ENCODE measurements around the gene GCK.

- no peak for TF ChIP-seq CTCF (IDR thresholded peaks at IDR 0.05)
- no peak for TF ChIP-seq POLR2A (IDR thresholded peaks at IDR 0.05)
Measured at GRCh38 chr7:44182827-44183226, 6.4 kb downstream of the GCK start.
